K562 (cell line): ENCODE measurements around the gene WNK1. TPM values are rescaled to one million over a fixed set of nuclear protein-coding genes. Genes with fewer than 3 reads are reported as not detected.

Source experiments
- MEF2D ChIP-seq: conservative IDR thresholded peaks from 2 replicates; pipeline ENCODE4 v1.6.1; 2016; ENCODE audit warnings: low read depth, missing genetic modification characterization, missing compliant biosample characterization
- XRCC3 ChIP-seq: fragments of 450-650 bp; IDR thresholded peaks from 2 replicates; pipeline ENCODE4 v1.6.1; 2017; ENCODE audit warnings: mild to moderate bottlenecking, moderate library complexity
- XRCC5 ChIP-seq: fragments of 200-400 bp; formaldehyde crosslinking; IDR thresholded peaks from 2 replicates; pipeline ENCODE4 v1.6.1; 2017; ENCODE audit warnings: low read depth, mild to moderate bottlenecking, low read length
- polyA plus RNA-seq, 8 experiments: library from polyadenylated mRNA; depleted of rRNA in 4 of 8; stranded (reverse) in 5 of 8; unstranded in 3 of 8; fragments of >200 nt; fragmentation: Nextera tagmentation in 2 of 8; fragmentation: Illumina TruSeq in 1 of 8; extraction: Ambion mirVana in 2 of 8; extraction: Trizol in 1 of 8; gene quantifications; 2 replicates each; pipeline versions ENCODE4 v1.2.1 to v1.2.3, GENCODE V29; 2011 to 2014; ENCODE audit warnings: inconsistent platforms in 1 of 8, missing spikeins in 1 of 8
- total RNA-seq, 7 experiments: library from RNA; depleted of rRNA in 6 of 7; stranded (reverse); fragments of >200 nt in 6 of 7; fragmentation: Illumina TruSeq in 2 of 7; extraction: Trizol in 2 of 7; gene quantifications; 2 replicates each; pipeline versions ENCODE4 v1.2.1 to v1.2.3, GENCODE V29; 2011 to 2021; ENCODE audit warnings: low replicate concordance in 1 of 7
- TF ChIP-seq, protein P1 (sequence below): sonication (generic); formaldehyde crosslinking; IDR thresholded peaks from 2 replicates; pipeline ENCODE4 v1.8.1; 2023; ENCODE audit warnings: missing genetic modification reagents, mild to moderate bottlenecking, borderline replicate concordance
- TF ChIP-seq, protein P2 (sequence below): sonication (generic); formaldehyde crosslinking; IDR thresholded peaks from 2 replicates; pipeline ENCODE4 v1.8.0; 2023; ENCODE audit warnings: mild to moderate bottlenecking, missing genetic modification reagents

Gene WNK1
- total and polyA plus RNA-seq, 9 of the 15 experiments (the other 6 are each of a cell fraction or from before 2014, with no cell fraction given): 4.3 to 73.9 (median 31.0) TPM

DNA sequence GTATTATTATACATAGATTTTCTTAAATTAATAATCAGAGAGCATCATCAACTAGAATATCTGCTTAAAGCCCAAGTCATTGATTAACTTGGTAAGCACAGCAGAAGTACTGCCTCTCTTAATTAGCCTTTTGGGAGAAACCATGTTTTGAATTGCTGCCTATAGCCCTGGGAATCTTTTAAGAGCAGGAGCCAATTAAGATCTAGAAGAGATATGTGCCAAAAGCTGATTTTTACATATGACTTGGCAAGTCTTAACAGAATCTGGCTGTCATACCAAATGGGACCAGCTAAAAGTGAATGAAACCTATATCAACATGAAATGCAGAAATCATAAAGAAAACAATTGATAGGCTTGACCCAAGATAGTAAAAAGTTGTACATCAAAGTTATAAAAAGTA lies 23.2 kb upstream of the WNK1 start (continued):
- TF ChIP-seq, protein P1, sequence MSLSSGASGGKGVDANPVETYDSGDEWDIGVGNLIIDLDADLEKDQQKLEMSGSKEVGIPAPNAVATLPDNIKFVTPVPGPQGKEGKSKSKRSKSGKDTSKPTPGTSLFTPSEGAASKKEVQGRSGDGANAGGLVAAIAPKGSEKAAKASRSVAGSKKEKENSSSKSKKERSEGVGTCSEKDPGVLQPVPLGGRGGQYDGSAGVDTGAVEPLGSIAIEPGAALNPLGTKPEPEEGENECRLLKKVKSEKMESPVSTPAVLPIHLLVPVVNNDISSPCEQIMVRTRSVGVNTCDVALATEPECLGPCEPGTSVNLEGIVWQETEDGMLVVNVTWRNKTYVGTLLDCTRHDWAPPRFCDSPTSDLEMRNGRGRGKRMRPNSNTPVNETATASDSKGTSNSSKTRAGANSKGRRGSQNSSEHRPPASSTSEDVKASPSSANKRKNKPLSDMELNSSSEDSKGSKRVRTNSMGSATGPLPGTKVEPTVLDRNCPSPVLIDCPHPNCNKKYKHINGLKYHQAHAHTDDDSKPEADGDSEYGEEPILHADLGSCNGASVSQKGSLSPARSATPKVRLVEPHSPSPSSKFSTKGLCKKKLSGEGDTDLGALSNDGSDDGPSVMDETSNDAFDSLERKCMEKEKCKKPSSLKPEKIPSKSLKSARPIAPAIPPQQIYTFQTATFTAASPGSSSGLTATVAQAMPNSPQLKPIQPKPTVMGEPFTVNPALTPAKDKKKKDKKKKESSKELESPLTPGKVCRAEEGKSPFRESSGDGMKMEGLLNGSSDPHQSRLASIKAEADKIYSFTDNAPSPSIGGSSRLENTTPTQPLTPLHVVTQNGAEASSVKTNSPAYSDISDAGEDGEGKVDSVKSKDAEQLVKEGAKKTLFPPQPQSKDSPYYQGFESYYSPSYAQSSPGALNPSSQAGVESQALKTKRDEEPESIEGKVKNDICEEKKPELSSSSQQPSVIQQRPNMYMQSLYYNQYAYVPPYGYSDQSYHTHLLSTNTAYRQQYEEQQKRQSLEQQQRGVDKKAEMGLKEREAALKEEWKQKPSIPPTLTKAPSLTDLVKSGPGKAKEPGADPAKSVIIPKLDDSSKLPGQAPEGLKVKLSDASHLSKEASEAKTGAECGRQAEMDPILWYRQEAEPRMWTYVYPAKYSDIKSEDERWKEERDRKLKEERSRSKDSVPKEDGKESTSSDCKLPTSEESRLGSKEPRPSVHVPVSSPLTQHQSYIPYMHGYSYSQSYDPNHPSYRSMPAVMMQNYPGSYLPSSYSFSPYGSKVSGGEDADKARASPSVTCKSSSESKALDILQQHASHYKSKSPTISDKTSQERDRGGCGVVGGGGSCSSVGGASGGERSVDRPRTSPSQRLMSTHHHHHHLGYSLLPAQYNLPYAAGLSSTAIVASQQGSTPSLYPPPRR (CRISPR knock-in tag): no peak
- TF ChIP-seq MEF2D (no peak), XRCC3 (no peak), XRCC5 (no peak)
- TF ChIP-seq, protein P2, sequence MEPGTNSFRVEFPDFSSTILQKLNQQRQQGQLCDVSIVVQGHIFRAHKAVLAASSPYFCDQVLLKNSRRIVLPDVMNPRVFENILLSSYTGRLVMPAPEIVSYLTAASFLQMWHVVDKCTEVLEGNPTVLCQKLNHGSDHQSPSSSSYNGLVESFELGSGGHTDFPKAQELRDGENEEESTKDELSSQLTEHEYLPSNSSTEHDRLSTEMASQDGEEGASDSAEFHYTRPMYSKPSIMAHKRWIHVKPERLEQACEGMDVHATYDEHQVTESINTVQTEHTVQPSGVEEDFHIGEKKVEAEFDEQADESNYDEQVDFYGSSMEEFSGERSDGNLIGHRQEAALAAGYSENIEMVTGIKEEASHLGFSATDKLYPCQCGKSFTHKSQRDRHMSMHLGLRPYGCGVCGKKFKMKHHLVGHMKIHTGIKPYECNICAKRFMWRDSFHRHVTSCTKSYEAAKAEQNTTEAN (CRISPR knock-in tag): no peak
